Vagina (tissue), 2 donors: ENCODE data around the gene DPYD.

Source experiments
- CTCF ChIP-seq, 3 experiments: fragments of 450-650 bp in 2 of 3; fragments of 200-600 bp in 1 of 3; sonication (generic) in 1 of 3; IDR thresholded peaks; one replicate each; pipeline ENCODE4 v1.5.1; 2017 to 2019; ENCODE audit warnings: antibody characterized with exemption in 3 of 3, mild to moderate bottlenecking in 2 of 3, moderate library complexity in 2 of 3
- POLR2A ChIP-seq, 2 donors: fragments of 450-650 bp; IDR thresholded peaks; one replicate each; pipeline ENCODE4 v1.6.1; 2017; ENCODE audit warnings: antibody characterized with exemption in 2 of 2, mild to moderate bottlenecking in 2 of 2, moderate library complexity in 2 of 2
- POLR2AphosphoS5 ChIP-seq, 2 donors: sonication (generic); formaldehyde crosslinking; IDR thresholded peaks; one replicate each; pipeline ENCODE4 v1.9.0; 2017; ENCODE audit warnings: antibody characterized with exemption in 2 of 2, mild to moderate bottlenecking in 2 of 2, low read depth in 1 of 2; ENCODE audit not compliant: insufficient read depth in 1 of 2

- TF ChIP-seq CTCF (IDR thresholded peaks at IDR 0.05) = no peak
- TF ChIP-seq POLR2A (IDR thresholded peaks at IDR 0.05) = no peak
- TF ChIP-seq POLR2AphosphoS5 (IDR thresholded peaks at IDR 0.05; ENCODE audit: insufficient read depth in 1 of 2, low read depth in 1 of 2) = no peak
Measured at GRCh38 chr1:97563926-97564325, 356.9 kb downstream of the DPYD start.
